GM12865 (cell line): ENCODE data around the gene USH2A.
"Not testable (repeated sequence)": the region's sequence is repeated elsewhere in the genome, so short reads cannot be mapped to it uniquely, and the experiment has no call there.

Experiments
- DNase-seq: peaks from one replicate; pipeline ENCODE4 v3.0.0; 2010; ENCODE audit warnings: low read depth
- H3K4me3 ChIP-seq: 2 replicates; pipeline ENCODE4 v1.5.1; 2011; ENCODE audit warnings: mild to moderate bottlenecking, low read depth, low read length, control low read depth
- CTCF ChIP-seq: IDR thresholded peaks from 2 replicates; pipeline ENCODE4 v1.5.1; 2011; ENCODE audit warnings: low read length, control low read depth, low read depth, inconsistent platforms; ENCODE audit not compliant: insufficient read depth; ENCODE audit errors: missing control alignments

The USH2A gene

GRCh38 chr1:216168546-216168945, 254.7 kb downstream of the USH2A start:
- H3K4me3 ChIP-seq, result no peak overlapping the region
- TF ChIP-seq CTCF, result no peak
- no peak for DNase-seq

- H3K4me3 ChIP-seq, result no peak overlapping the region
- no peak for DNase-seq
- no peak for TF ChIP-seq CTCF
Measured at GRCh38 chr1:216154063-216154462, 269.2 kb downstream of the USH2A start.

DNA sequence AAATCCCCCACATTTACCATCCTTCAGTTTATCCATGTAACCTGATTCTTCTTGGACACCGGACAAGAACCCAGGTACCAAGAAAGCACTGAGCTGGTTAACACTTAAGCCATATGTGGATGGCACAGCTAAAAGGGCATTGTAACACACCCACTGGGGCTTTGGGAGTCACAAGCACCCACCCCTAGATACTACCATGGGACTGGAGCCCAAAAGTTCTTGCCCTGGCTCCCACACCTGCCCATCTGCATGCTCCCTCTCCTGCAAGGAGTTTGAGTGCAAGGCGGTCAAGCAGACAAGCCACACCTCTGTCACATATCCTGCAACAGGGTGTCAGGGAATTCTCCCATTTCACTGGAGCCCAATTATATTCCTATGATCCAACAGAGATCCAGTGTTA, 270.1 kb downstream of the USH2A start:
- no peak overlapping the region for H3K4me3 ChIP-seq
- TF ChIP-seq CTCF, result no peak
- DNase-seq, result no peak

GRCh38 chr1:216145451-216146018, 277.7 kb downstream of the USH2A start:
- H3K4me3 ChIP-seq, DNase-seq: not testable (repeated sequence)

- no peak overlapping the region for H3K4me3 ChIP-seq
- no peak for TF ChIP-seq CTCF
- no peak for DNase-seq
Measured at GRCh38 chr1:216144661-216145450, 278.4 kb downstream of the USH2A start.

GRCh38 chr1:216142921-216143320, 280.3 kb downstream of the USH2A start:
- DNase-seq, result no peak
- TF ChIP-seq CTCF, result no peak
- no peak overlapping the region for H3K4me3 ChIP-seq

DNA sequence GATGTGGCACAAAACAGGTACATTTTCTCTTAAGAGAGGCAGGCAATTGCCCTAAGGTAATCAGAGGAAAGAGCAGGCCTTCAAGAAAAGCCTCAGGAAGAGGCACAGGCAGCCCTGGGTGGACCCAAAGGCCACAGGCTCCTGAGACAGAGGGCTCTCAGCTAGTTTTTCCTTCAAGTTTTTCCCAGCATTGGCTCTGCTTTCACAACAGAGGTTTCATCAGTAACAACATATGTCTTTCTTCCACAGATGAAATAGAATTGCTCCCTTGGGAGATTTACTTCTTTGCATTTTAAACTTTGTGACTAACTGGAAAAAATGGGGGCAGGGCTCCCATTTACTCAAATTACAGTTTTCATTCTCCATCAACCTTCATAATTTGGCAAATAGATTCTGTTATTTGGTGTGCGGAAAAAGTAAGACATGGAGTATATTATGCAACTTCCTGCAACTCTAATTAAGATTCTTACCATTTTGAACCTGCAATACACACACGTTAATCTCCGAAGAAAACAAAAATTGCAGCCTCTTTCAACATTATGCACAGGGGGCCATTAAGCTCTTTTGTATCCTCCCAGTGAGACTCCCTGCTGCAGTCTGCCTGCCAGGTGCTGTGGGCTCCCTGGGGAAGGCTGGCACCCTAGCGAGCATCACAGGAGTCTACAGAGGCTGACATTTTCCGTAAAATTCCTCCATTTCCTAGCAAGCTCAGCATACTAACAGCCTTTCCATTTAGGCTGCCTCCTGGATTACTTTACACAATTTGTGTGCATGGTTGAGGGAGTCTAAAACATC, 282.3 kb downstream of the USH2A start:
- DNase-seq, result no peak
- no peak for TF ChIP-seq CTCF
- H3K4me3 ChIP-seq, result no peak overlapping the region
